Caco-2 (cell line): ENCODE data around the gene PCDHGA4. TPM values are rescaled to one million over a fixed set of nuclear protein-coding genes. Genes with fewer than 3 reads are reported as not detected.
"Not testable (repeated sequence)": the region's sequence is repeated elsewhere in the genome, so short reads cannot be mapped to it uniquely, and the experiment has no call there.

Experiments
- BruUV-seq: library from RNA; stranded (reverse); fragments of 400-500 nt; replicated peaks from 2 replicates; lab custom pipeline; 2021; lab: Mats Ljungman, UMichigan
- CTCF ChIA-PET: fragments of 300-600 bp; sonication (Branson Sonifier 250); formaldehyde crosslinking; loops from one replicate; lab custom pipeline; 2022; ENCODE audit warnings: antibody characterized with exemption; lab: Charles Lee
- POLR2A ChIA-PET: fragments of 300-600 bp; sonication (Branson Sonifier 250); formaldehyde crosslinking; loops from one replicate; lab custom pipeline; 2022; ENCODE audit warnings: antibody characterized with exemption; lab: Charles Lee
- DNase-seq, 2 experiments: peaks; one replicate each; pipeline versions ENCODE4 v3.0.0 to v3.0.0-alpha.2; 2020 to 2022
- H3K27me3 ChIP-seq: replicated peaks from 2 replicates; pipeline ENCODE4 v1.6.0; 2011; ENCODE audit warnings: low read length; ENCODE audit not compliant: control insufficient read depth, insufficient read depth
- H3K36me3 ChIP-seq: 2 replicates; pipeline ENCODE4 v1.5.1; 2011; ENCODE audit warnings: low read length; ENCODE audit not compliant: control insufficient read depth, insufficient read depth
- H3K4me1 ChIP-seq: fragments of 250-450 bp; sonication (Bioruptor Pico); 2 replicates; pipeline ENCODE4 v1.5.1; 2020; ENCODE audit warnings: mild to moderate bottlenecking
- H3K4me3 ChIP-seq: 2 replicates; pipeline ENCODE4 v1.5.1; 2011; ENCODE audit warnings: low read depth, mild to moderate bottlenecking, control low read depth, low read length
- H3K9me3 ChIP-seq: fragments of 250-450 bp; sonication (Bioruptor Pico); 2 replicates; pipeline ENCODE4 v1.5.1; 2020; ENCODE audit warnings: mild to moderate bottlenecking, moderate library complexity
- H3K27ac Mint-ChIP-seq: one replicate; pipeline ENCODE4 v1.8.0; 2022; ENCODE audit warnings: mixed read lengths; ENCODE audit not compliant: unreplicated experiment
- H3K27me3 Mint-ChIP-seq: one replicate; pipeline ENCODE4 v1.8.0; 2022; ENCODE audit warnings: mixed read lengths; ENCODE audit not compliant: insufficient read depth, unreplicated experiment
- H3K36me3 Mint-ChIP-seq: one replicate; pipeline ENCODE4 v1.8.0; 2022; ENCODE audit warnings: mild to moderate bottlenecking, mixed read lengths; ENCODE audit not compliant: insufficient read depth, unreplicated experiment
- H3K4me1 Mint-ChIP-seq: one replicate; pipeline ENCODE4 v1.8.0; 2022; ENCODE audit warnings: low read depth, mixed read lengths; ENCODE audit not compliant: unreplicated experiment
- H3K4me3 Mint-ChIP-seq: one replicate; pipeline ENCODE4 v1.8.0; 2022; ENCODE audit warnings: mild to moderate bottlenecking, moderate library complexity, mixed read lengths; ENCODE audit not compliant: unreplicated experiment
- H3K9me3 Mint-ChIP-seq: one replicate; pipeline ENCODE4 v1.8.0; 2022; ENCODE audit warnings: mixed read lengths; ENCODE audit not compliant: unreplicated experiment
- intact Hi-C: fragments of 100-400 bp; cut with micrococcal nuclease; formaldehyde crosslinking; loops from one replicate; pipeline ENCODE4 v1.10.0; 2022; ENCODE audit not compliant: unreplicated experiment
- total RNA-seq: library from RNA; stranded (reverse); gene quantifications from 2 replicates; pipeline ENCODE4 v1.2.3, GENCODE V29; 2022
- TF ChIP-seq, protein P1 (sequence below), 2 experiments: fragments of 200-600 bp in 1 of 2; IDR thresholded peaks; 1 replicate in 1 of 2; 2 replicates in 1 of 2; pipeline versions ENCODE4 v1.5.1 to v1.8.0; 2011 to 2022; ENCODE audit warnings: antibody characterized with exemption in 1 of 2, control low read depth in 1 of 2, inconsistent platforms in 1 of 2, low read depth in 1 of 2, low read length in 1 of 2, mild to moderate bottlenecking in 1 of 2, moderate library complexity in 1 of 2; ENCODE audit not compliant: insufficient read depth in 1 of 2, severe bottlenecking in 1 of 2, unreplicated experiment in 1 of 2

PCDHGA4 gene
- total RNA-seq, 1 experiment from 2014 or later, result 0.54 TPM

DNA sequence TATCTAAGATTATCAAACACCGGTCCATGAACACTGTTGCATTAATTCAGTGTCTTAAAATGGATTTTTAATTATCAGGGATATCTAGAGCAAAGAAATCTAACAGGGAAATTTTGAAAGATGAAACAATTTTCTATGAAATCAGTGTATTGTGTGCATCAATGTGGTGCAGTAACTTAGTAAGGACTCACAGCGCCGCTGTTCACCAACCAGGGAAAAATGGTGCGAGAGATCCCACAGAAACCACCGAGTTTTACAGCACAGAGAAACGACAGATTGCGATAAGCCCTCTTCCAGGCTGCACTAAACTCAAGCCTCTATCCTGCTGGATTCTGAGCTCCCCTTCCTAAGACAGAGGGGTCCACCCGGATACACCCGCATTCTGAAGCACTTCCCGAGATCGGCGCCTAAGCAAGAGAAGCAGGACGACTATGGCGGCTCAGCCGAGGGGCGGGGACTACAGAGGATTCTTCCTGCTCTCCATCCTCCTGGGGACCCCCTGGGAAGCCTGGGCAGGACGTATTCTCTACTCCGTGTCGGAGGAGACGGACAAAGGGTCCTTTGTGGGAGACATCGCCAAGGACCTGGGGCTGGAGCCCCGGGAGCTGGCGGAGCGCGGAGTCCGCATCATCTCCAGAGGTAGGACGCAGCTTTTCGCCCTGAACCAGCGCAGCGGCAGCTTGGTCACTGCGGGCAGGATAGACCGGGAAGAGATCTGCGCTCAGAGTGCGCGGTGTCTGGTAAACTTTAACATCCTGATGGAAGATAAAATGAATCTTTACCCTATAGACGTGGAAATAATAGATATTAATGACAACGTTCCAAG lies 27.9 kb downstream of the PCDHGA4 start, which contains the start of gene PCDHGA7:
Gene PCDHGA7 (plus strand): TSS at position 274 of the 826 bp plus-strand sequence. CDS start 158 bp downstream, at position 432.
- Mint-ChIP-seq H3K9me3 (no peaks in the 10 kb centered on the region), H3K27me3 (no peaks in the 10 kb centered on the region), H3K4me3 (no peak within 1 kb of the TSS), H3K27ac (no peak within 1 kb of the TSS), H3K36me3 (no peaks in the 10 kb centered on the region), H3K4me1 (no peaks in the 10 kb centered on the region)
- DNase-seq, result no peak
- BruUV-seq, result no TSS peak
- Histone ChIP-seq H3K4me1 (no peaks in the 10 kb centered on the region), H3K27me3 (no peaks in the 10 kb centered on the region), H3K36me3 (no peaks in the 10 kb centered on the region), H3K9me3 (no peaks in the 10 kb centered on the region; the same call in 1 of the 2 replicates), H3K4me3 (no peak within 1 kb of the TSS)
- TF ChIP-seq, protein P1, sequence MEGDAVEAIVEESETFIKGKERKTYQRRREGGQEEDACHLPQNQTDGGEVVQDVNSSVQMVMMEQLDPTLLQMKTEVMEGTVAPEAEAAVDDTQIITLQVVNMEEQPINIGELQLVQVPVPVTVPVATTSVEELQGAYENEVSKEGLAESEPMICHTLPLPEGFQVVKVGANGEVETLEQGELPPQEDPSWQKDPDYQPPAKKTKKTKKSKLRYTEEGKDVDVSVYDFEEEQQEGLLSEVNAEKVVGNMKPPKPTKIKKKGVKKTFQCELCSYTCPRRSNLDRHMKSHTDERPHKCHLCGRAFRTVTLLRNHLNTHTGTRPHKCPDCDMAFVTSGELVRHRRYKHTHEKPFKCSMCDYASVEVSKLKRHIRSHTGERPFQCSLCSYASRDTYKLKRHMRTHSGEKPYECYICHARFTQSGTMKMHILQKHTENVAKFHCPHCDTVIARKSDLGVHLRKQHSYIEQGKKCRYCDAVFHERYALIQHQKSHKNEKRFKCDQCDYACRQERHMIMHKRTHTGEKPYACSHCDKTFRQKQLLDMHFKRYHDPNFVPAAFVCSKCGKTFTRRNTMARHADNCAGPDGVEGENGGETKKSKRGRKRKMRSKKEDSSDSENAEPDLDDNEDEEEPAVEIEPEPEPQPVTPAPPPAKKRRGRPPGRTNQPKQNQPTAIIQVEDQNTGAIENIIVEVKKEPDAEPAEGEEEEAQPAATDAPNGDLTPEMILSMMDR (IDR thresholded peaks at IDR 0.05; ENCODE audit: insufficient read depth in 1 of 2, low read depth in 1 of 2, low read length in 1 of 2, severe bottlenecking in 1 of 2, unreplicated experiment in 1 of 2), result no peak
- CTCF ChIA-PET, result no interaction called here
- POLR2A ChIA-PET, result no interaction called here
- intact Hi-C loops, result no loop called here

GRCh38 chr5:141383345-141383744 lies 28.5 kb downstream of the PCDHGA4 start:
- POLR2A ChIA-PET, result no interaction called here
- Histone ChIP-seq H3K4me3 (no peak overlapping the region), H3K36me3 (no peaks in the 10 kb centered on the region), H3K27me3 (no peaks in the 10 kb centered on the region), H3K9me3 (no peaks in the 10 kb centered on the region; the same call in 1 of the 2 replicates), H3K4me1 (no peaks in the 10 kb centered on the region)
- DNase-seq, result no peak
- intact Hi-C loops, result no loop called here
- H3K4me3 Mint-ChIP-seq, result no peak overlapping the region
- H3K4me1 Mint-ChIP-seq, result no peaks in the 10 kb centered on the region
- H3K27ac Mint-ChIP-seq, result no peak overlapping the region
- no peaks in the 10 kb centered on the region for H3K36me3 Mint-ChIP-seq
- H3K9me3 Mint-ChIP-seq, result no peaks in the 10 kb centered on the region
- TF ChIP-seq, protein P1 (IDR thresholded peaks at IDR 0.05; ENCODE audit: insufficient read depth in 1 of 2, low read depth in 1 of 2, low read length in 1 of 2, severe bottlenecking in 1 of 2, unreplicated experiment in 1 of 2), result no peak
- BruUV-seq, result no TSS peak
- no peaks in the 10 kb centered on the region for H3K27me3 Mint-ChIP-seq
- CTCF ChIA-PET, result no interaction called here

GRCh38 chr5:141384471-141385267 lies 29.8 kb downstream of the PCDHGA4 start:
- ChIA-PET CTCF (no interaction called here), POLR2A (no interaction called here)
- Histone ChIP-seq H3K36me3 (no peaks in the 10 kb centered on the region), H3K9me3 (no peaks in the 10 kb centered on the region; the same call in 1 of the 2 replicates), H3K4me1 (no peaks in the 10 kb centered on the region), H3K27me3 (no peaks in the 10 kb centered on the region), H3K4me3 (no peak overlapping the region)
- Mint-ChIP-seq H3K9me3 (peaks cover 12% of the 10 kb centered on the region), H3K36me3 (no peaks in the 10 kb centered on the region), H3K27me3 (no peaks in the 10 kb centered on the region), H3K27ac (no peak overlapping the region), H3K4me1 (no peaks in the 10 kb centered on the region), H3K4me3 (no peak overlapping the region)
- intact Hi-C loops, result no loop called here
- no TSS peak for BruUV-seq
- no peak for DNase-seq
- TF ChIP-seq, protein P1 (IDR thresholded peaks at IDR 0.05; ENCODE audit: insufficient read depth in 1 of 2, low read depth in 1 of 2, low read length in 1 of 2, severe bottlenecking in 1 of 2, unreplicated experiment in 1 of 2), result no peak

GRCh38 chr5:141387557-141388311 lies 32.9 kb downstream of the PCDHGA4 start, which contains the start of gene PCDHGB4:
Gene PCDHGB4 (plus strand): TSS chr5:141387698. CDS start chr5:141387885, 187 bp downstream.
- BruUV-seq, H3K27me3 ChIP-seq, H3K4me3 ChIP-seq, H3K27ac Mint-ChIP-seq, H3K36me3 ChIP-seq, H3K4me1 Mint-ChIP-seq, CTCF ChIA-PET, H3K27me3 Mint-ChIP-seq, intact Hi-C loops, H3K4me3 Mint-ChIP-seq, H3K4me1 ChIP-seq, H3K9me3 ChIP-seq, POLR2A ChIA-PET, H3K36me3 Mint-ChIP-seq, DNase-seq: not testable (repeated sequence)
- H3K9me3 Mint-ChIP-seq, result peaks cover 19% of the 10 kb centered on the region
